ENCODE measurements around the gene NCAM1.
"Not testable (repeated sequence)": the region's sequence is repeated elsewhere in the genome, so short reads cannot be mapped to it uniquely, and the experiment has no call there.

NCAM1 gene

DNA sequence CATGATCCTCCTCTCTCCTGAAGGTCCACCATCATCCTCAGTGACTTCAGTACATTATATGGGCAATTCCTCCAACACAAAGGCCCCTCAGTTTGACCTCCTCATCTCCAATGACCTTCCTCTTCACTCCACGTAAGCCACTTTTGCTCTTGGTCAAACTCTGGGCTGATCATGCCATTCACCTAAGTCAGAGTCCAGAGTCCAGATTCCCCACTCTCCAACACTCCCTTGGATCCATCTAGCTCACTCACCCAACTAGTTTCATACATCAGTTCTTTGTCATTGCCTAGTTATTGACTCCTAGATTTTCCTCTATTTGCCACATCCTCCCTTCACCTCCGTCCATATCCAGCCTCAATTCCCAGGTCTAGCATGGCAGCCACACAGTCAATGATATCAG lies 322.7 kb downstream of the NCAM1 start:
- DNase-seq: no peak

DNA sequence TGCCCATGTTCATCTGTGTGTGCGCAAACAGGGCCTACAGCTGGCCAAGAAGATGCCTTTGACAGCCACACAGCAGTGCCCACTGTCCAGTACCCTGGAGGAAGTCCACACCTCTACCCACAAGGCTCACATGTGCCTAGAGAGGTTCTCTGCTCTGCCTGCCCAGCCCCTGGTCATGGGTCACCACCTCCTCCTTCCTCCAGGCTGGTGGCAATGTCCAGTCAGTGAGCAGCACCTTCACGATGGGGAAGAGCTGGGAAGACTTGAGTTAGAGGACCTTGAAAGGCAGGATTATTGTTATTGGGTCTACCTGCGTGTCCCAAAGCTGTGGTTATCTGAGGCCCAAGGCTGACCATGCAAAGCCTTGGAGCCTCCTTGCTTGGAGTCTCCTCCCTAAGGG lies 324.8 kb downstream of the NCAM1 start:
- DNase-seq: peak; percentile 32

DNA sequence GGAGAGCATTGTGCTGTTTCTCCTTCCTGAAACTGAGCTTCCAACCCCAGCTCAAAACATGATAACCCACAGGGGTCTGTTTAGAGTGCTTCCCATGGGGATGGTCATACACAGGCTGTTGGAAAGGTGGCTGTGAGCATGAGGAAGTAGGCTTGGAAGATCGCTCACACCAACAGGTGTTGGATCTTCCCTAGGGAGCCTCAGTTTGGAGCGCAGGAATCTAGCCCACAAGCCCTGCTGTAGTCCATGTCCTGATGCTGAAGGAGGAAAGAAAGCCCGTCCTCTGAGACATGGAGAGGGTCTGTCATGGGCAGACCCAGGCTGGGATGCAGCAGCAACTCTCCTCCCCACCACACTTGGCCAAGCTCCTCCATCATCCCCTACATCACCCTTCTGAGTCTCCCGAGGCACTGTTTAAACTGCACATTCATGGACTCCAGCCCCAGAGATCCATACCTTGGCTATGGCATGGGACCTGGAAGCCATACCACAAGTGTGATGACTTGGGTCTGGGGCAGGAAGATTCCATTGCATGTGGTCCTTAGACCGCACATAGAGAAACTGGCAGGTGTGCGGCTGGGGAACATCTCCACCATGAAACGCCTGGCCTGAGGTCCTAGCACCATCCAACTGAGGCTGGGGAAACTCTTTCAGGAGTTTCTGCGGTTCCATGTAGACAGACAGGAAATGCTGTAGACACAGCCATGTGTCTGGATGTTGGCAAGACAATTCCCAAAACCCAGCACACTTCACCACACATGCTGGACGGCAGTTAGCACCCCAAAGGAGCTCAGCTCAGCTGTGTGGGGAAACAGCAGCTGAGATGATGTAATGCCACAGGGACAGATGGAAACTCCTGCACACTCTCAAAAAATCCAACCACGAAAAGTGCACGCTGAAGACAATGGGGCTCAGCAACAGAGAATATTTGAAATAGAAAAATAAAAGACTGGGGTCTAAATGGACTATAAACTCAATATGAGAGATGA lies 325.6 kb downstream of the NCAM1 start:
- peak; percentile 44 for DNase-seq

DNA sequence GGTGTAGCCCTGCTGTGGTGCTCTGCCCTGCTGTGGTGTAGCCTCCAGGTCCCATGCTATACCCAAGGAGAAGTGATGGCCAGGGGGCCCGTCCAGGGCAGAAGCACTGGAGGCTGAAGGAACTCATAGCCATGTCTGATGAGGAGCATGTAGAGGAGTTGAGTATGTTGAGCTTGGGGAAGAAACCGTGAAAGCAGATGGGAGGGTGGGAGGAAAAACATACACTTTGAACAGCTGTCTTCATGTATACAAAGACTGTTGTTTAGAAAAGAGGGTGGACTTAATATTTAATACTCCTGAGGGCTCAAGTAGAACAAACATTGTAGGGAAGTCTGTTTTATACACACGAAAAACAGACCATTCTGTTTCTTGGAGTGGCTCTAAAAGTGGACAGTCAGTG lies 326.6 kb downstream of the NCAM1 start:
- peak; percentile 32 for DNase-seq

DNA sequence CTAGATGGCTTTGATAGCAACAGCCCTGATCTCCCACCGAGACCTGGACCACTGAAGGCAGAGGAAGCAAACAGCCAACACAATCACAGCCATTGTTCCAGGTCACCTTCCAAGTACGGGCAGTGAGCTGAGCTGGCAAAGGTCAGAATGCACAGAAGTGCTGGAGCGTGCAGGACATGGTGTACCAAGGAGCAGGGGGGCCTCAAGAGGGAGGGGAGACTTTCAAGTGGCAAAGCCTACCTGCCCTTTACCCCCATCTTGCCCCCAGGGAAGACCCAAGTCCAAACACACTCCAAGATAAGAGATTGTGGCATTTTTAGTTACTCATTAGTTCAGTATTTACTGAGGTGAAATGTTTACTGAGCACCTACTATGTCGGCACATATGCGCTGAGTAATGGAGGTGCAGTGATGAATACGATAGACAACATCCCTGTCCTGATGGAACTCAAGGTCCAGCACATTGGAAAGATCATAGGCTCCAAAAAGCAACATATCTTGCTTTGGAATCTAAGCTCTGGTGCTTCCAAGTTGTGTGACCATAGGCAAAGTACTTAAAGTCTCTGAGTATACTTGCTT lies 327.2 kb downstream of the NCAM1 start:
- DNase-seq: peak; percentile 43

DNA sequence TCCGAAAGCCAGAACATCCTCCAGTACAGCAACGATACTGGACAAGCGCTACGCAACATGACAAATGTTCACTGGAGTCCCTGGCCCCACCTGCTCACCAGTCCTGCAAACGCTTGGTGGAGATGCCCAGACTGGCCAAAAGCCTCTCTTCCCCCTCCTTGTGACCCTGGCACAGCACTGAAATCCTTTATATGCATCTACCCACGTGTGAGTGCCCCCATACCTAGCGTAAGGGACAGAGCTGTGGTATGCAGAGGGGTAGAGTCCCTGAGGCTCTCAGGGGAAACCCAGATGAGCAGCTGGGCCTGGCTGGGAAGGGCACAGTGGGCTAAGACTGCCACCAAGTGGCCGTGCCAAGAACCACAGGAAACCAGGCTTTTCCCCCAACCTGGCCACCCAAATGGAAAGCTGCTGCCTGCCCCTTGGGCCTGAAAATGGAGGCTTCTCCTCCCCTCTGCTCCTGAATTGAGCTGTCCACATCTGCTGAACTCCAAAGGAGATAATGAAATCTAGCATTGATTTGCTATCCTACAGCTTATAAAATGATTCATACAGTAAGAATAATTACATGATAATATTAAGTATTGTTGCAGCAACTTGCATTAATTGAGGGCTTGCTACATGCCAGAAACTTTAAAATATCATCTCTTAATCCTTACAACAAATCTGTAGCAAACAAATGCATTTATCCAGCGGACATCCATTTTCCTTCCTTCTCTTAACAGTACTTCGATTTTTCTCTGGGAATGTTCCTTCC lies 328.4 kb downstream of the NCAM1 start:
- peak; percentile 84 for DNase-seq

DNA sequence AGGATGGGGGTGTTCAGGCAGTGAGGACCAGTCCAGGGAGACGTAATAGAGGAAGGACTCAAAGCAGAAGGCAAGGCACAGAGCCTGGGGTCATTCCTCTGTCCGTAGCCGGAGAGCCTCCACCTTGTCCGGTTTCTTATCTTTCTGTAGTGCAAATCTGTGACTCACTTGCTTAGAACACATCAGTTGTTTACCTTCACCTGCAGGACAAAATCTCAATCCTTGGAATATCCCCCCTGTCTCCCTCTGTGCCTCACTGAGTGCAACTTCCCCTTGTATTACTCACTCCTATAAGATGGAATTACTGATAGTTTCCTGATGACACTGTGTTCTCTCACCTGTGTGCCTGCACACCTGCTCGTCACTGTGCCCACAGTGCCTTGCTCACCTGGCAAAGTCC lies 332.7 kb downstream of the NCAM1 start:
- no peak for DNase-seq

DNA sequence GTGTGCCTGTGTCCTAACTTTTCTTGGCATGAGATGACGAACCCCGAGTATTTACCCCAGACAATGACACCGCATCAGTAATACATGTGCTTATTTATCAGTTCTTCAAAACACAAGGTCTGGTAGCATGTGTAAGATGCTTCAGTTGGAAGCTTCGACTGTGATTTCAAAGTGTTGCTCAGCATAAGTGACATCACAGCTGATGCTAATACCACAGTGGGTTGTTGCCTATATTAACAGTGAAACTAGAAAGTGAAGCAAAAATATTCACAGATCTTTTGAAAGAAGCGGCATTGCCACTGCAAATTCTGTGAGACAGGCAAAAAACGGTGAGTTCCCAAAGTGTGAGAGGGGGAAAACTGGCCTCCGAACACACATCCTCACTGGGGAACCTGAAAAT lies 334.8 kb downstream of the NCAM1 start:
- no peak for DNase-seq

DNA sequence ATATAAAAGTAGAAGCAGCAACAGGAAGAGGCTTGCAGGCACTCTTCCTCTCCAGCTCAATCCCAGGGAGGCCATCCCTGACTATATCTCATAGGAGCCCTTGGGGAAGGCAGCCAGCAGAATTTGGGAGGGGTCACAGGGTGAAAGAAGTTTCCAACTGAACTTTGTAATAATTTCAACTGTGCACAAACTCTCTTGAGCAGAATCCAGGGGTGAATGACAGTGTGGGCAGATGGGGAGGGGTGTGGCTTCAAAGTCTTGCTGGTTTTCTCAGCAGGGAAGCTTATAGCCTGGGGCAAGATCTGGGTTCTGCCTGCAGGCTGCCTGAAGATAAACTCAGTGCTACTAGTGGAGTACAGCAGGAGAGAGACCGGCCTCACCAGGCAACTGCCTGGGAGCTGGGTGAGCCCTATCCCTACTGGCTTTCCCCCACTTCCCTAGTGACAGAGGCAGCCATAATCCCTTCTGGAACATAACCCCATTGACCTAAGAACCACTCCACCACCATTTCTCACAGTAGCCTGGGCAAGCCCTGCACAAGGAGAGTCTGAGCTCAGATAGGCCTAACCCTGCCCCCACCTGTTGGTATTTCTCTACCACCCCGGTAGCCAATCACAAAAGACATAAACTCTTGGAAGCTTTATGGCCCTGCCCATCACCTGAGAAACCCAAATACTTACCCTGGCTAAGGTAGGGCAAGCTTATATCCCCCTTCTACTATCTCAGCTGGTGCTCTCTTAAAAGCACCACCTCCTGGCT lies 335.4 kb downstream of the NCAM1 start:
- no peak for DNase-seq

DNA sequence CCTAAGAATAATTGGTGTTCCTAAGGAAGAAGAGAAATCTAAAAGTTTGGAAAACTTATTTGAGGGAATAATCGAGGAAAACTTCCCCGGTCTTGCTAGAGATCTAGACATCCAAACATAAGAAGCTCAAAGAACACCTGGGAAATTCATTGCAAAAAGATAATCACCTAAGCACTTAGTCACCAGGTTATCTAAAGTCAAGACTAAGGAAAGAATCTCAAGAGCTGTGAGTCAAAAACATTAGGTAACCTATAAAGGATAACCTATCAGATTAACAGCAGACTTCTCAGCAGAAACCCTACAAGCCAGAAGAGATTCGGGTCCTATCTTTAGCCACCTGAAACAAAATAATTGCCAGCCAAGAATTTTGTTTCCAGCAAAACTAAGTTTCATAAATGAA lies 337.3 kb downstream of the NCAM1 start:
- DNase-seq: not testable (repeated sequence)

DNA sequence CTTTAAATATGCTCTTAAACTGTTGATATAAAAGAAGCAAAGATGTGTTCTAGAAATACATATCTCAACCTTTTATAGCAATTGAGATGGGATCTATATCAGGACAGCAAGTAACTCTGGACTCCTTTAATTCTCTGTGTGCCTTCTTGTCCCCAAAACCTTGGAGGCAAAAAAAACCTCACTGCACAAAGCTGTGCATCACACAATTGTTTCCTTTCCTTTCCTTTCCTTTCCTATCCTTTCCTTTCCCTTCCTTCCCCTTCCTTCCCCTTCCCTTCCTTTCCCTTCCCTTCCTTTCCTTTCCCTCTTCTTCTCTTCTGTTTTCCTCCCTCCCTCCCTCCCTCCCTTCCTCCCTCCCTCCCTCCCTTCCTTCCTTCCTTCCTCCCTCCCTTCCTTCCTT lies 343.7 kb downstream of the NCAM1 start:
- DNase-seq: no peak

DNA sequence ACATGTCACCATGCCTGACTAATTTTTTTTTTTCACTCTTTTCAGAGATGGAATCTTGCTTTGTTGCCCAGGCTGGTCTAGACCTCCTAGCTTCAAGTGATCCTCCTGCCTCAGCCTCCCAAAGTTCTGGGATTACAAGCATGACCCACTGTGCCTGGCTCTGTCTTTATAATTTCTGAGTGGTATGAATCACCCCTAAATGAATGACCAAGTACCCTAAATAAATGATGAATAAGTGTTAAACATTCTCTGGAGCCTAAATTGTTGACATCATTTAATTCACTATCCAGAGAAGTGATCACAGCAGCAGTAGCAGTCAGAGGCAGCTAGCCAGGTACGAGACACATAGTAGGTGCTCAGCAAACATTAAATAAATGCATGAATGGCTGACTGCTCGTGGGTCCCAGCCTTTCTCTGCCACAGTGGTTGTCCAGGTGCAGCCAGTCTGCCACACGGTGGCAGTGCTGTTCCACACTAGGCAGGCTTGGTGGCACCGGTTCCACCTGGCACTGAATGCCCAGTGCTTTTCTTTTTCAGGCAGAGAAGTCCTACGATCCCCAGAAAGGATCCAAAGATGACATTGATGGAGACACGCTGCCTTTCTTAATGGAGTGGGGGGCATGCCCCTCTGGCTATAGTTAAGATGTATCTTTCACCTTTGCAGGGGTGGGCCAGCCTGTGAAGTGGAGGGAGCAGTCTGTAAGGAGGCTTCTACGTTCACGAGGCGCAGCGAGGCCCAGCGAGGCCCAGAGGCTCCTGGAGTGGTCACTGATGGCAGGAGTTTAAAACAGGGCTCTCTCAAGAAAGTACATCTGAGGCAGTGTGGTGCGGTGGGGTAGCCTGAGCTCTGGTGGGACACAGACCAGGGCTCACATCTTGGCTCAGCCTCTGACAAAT lies 344.5 kb downstream of the NCAM1 start:
- DNase-seq: peak; percentile 83

DNA sequence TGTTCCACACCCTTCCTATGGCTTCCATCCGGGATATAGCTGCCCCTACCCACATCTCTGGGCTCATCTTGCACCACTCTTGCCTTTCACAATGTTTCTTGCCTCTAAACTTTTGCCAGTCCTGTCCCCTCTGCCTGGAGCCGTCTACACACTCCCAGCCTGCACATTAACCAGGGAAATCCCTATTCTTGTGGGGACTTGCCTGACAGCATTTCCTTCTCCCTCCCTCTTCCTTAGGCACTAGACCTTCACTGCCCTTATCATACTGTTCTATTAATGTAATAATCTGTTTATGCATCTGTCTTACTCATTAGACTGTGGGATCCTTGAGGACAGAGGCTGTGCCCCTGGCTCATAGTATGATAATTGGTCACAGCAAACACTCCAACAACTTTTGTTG lies 347.4 kb downstream of the NCAM1 start:
- DNase-seq: no peak

DNA sequence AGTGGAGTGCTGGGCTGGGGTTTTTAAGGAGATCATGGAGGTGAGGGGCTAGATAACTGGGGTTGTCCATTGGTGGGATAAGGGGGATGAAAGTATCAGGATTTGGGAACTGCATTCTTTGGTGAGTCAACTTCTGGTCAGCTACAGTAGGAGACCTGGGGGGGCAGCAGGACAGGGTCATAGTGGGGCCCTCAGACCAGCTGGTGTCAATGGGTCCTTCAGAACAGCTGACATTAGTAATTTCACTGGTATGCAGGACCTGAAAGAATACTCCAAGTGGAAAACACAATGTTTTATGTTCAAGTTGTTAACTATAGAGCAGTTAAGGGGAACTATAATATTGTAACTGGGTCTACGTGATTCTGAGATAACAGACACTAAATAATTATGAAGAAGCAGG lies 350.3 kb downstream of the NCAM1 start:
- no peak for DNase-seq

DNA sequence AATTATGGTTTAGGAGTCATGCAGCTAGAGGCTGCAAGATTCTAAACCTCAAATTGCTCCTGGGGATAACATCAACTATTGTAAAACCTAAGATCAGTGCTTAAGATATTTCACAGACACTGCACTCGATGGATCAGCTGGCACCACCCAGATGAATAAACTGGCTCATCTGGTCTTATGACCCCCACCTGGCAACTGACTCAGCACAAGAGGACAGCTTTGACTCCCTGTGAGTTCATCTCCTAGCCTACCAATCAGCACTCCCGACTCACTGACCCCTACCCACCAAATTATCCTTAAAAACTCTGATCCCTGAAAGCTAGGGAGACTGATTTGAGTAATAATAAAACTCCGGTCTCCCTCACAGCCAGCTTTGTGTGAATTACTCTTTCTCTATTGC lies 352.4 kb downstream of the NCAM1 start:
- no peak for DNase-seq

DNA sequence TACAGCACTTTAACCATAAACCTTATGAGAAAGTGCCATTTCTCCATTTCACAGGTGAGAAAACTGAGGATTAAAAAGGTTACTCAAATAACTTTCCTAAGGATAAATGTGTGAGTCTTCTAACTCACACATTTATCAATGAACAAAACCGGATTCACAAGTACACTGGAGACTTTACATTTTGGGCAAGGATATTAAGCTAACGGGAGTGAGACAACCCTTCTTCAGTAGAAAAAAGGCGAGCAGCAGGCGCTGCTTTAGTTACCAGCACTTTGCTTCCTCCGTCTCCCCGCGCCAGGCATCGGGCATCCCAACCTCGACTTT lies 352.8 kb downstream of the NCAM1 start:
- DNase-seq: no peak

DNA sequence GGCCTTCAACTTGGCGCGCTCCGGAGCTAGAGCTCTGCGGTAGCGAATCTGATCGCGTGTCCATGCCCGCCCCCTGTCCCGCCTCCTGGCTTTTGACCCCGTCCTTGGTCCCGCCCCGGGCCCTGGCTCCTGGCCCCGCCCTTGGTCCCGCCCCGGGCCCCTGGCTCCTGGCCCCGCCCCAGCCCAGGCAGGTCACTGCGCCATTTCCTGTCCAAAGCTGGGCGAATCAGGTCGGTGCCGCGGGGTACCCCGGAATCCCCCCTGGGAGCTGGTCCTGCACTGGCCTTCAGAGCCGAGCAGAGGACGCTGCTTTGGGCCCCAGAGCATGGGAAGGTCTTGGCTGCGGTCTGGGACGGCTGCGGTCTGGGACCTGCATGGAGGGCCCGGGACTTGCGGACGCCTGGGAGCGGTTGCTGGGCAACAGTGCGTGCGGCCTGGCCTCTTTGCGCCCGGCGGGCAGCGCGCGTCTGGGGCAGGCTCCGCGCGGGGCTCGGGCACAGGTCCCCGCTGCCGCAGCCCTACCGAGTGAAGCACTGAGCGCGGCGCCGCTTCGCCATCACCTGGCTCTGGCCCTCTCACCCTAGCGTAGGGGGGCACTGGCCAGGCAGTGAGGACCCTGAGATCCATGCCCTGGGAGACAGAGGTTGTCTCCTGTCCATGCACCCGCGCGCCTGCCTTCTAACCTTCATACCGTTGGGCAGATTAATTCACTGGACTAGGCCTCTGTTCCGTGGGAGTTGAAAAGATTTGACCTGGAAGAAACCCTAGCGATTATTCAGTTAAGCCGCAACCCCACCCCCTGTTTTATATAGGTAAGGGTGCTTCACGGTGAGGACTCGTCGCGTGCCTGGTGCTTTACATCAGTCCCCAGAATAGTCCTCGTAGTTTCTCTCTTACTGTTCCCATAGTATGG lies 353.4 kb downstream of the NCAM1 start, which contains the start of gene TTC12:
TTC12 (plus strand) TSS at position 195 of the 913 bp plus-strand sequence. CDS start 1,675 bp downstream, outside the sequence.
- peak; percentile 98 for DNase-seq

DNA sequence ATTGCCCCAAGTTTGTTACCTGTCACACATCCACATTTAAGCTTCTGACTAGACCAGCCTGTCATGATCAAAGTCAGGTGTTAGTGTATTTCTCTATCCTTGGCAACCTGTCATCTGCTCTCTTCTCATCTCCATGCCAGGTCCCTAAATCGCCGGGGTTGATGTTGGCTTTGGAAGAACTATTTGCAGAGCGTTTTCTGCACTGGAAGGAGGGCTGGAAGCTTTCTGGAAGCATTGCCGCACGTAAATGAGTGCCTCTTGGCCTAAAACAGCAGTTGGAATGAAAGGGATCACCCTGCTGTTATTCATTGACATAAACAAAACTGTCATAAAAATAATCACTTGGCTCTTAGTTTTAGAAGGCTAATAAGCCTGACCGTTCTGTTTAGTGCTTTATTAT lies 354.6 kb downstream of the NCAM1 start:
- DNase-seq: no peak

DNA sequence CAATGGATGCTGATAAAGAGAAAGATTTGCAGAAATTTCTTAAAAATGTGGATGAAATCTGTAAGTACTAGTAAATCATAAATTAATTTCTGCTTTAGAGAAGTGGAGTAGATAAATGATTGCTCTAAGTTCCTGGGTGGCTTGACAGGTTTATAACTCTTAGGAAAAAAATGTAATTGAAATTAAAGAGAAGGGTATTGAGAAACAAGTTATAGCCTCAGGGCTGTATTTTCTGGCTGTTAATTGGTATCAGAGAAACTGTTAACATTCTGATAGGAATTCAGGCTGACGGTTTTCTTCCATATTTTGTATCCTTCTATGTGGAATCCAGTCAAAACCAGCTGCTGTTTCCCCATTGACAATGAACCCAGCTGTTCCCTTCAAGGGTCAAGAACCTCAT lies 355.0 kb downstream of the NCAM1 start:
- no peak for DNase-seq

DNA sequence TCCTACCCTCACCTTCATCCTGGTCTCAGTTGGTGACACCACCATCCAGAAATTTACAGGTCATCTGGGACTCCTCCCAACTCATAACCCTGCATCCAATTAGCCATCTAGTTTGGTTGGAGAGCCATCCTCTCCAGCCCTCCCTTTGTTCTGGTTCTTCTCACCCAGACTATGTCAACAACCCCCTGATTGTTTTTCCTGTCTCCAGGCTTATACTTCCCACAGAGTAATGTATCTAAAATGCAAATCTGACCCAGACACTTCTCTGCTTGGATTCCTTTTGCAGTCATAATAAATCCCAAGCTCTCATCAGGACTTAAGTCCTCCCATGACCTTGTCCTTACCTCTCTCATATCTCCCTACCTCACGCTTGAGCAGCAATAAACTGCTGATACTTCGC lies 356.1 kb downstream of the NCAM1 start:
- no peak for DNase-seq

DNA sequence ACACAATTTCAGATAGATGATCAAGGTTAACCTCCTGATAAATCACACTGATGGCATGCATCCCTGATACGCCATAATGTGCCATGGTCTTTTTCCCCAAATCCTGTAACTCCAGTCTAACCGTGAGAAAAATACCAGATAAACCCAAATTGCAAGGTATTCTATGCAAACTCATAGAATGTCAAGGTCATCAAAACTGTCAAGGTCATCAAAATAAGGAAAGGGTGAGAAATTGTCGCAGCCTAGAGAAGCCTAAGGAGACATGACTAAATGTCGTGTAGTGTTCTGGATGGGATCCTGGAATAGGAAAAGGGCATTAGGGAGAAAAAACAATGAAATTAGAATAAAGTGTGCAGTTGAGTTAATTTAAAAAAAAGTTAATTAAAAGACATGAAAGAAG lies 357.9 kb downstream of the NCAM1 start:
- DNase-seq: no peak

All from islet precursor cell (in vitro differentiated cells).